Adipose tissue (tissue), 3 donors: ENCODE results near the gene STAB1. TPM values are rescaled to one million over a fixed set of nuclear protein-coding genes. Genes with fewer than 3 reads are reported as not detected.

Experiments
- H3K27ac ChIP-seq: one replicate; pipeline ENCODE4 v1.5.1; 2013; ENCODE audit warnings: low read depth, low read length
- WGBS, 3 donors: extraction: QIAGEN DNeasy Blood & Tissue Kit; methylation state at CpG; one replicate each; pipeline ENCODE4 v1.1.7; 2013; 5-methylcytosine and 5-hydroxymethylcytosine counted together
- polyA plus RNA-seq, 3 donors: library from polyadenylated mRNA; stranded (reverse); fragments of 200-250 nt; gene quantifications; one replicate each; pipeline ENCODE4 v1.2.3, GENCODE V29; 2013
- donor health status: healthy with polysubstance abuse.
- donor health status: Bipolar disorder and iron deficiency.
- donor health status: healthy.

STAB1 gene
- polyA plus RNA-seq, 3 donors = 22.6 to 199 (median 166) TPM

- H3K27ac ChIP-seq = no peak overlapping the region
- WGBS, 3 donors = 81 to 88% (median 84%) methylated on average over 27 of the region's 27 CpGs
Measured at GRCh38 chr3:52480768-52481715, 14.1 kb upstream of the STAB1 start.

GRCh38 chr3:52481819-52482521 lies 13.2 kb upstream of the STAB1 start:
- H3K27ac ChIP-seq = no peak overlapping the region

GRCh38 chr3:52483081-52483480 lies 12.1 kb upstream of the STAB1 start:
- WGBS, 3 donors = 87 to 89% (median 89%) methylated on average over 14 of the region's 14 CpGs
- no peak overlapping the region for H3K27ac ChIP-seq

More at GRCh38 chr3:52481819-52482521, 13.2 kb upstream of the STAB1 start:
- 86 to 91% (median 90%) methylated on average over 23 of the region's 23 CpGs for WGBS, 3 donors

GRCh38 chr3:52483577-52484381 lies 11.4 kb upstream of the STAB1 start:
- WGBS, 3 donors = 82 to 83% (median 83%) methylated on average over 13 of the region's 13 CpGs
- H3K27ac ChIP-seq = no peak overlapping the region

- 76 to 87% (median 80%) methylated on average over 10 of the region's 10 CpGs for WGBS, 3 donors
- H3K27ac ChIP-seq = no peak overlapping the region
Measured at GRCh38 chr3:52484680-52485461, 10.3 kb upstream of the STAB1 start.

- 88 to 92% (median 92%) methylated on average over 27 to 31 of the region's 31 CpGs for WGBS, 3 donors
- no peak overlapping the region for H3K27ac ChIP-seq
Measured at GRCh38 chr3:52487050-52487787, 7.9 kb upstream of the STAB1 start.

- 96% methylated on average over 59 of the region's 59 CpGs for WGBS, 3 donors
- H3K27ac ChIP-seq = no peak overlapping the region
Measured at GRCh38 chr3:52487788-52488691, 7.1 kb upstream of the STAB1 start.

- 89 to 96% (median 94%) methylated on average over 3 of the region's 3 CpGs for WGBS, 3 donors
- no peak overlapping the region for H3K27ac ChIP-seq
Measured at GRCh38 chr3:52488746-52489145, 6.4 kb upstream of the STAB1 start.

- 93 to 97% (median 93%) methylated on average over 18 of the region's 18 CpGs for WGBS, 3 donors
- no peak overlapping the region for H3K27ac ChIP-seq
Measured at GRCh38 chr3:52489453-52489852, 5.7 kb upstream of the STAB1 start.

GRCh38 chr3:52490035-52490938 lies 4.9 kb upstream of the STAB1 start:
- H3K27ac ChIP-seq = no peak overlapping the region
- 65 to 89% (median 69%) methylated on average over 21 to 22 of the region's 22 CpGs for WGBS, 3 donors

GRCh38 chr3:52490939-52491526 lies 4.1 kb upstream of the STAB1 start:
- H3K27ac ChIP-seq = no peak overlapping the region
- WGBS, 3 donors = 55 to 85% (median 60%) methylated on average over 23 of the region's 23 CpGs

- 92 to 95% (median 94%) methylated on average over 21 of the region's 21 CpGs for WGBS, 3 donors
- H3K27ac ChIP-seq = no peak overlapping the region
Measured at GRCh38 chr3:52492059-52492458, 3.1 kb upstream of the STAB1 start.

- WGBS, 3 donors = 92 to 95% (median 93%) methylated on average over 7 of the region's 7 CpGs
- H3K27ac ChIP-seq = no peak overlapping the region
Measured at GRCh38 chr3:52493232-52494017, 1.7 kb upstream of the STAB1 start.

- no peak overlapping the region for H3K27ac ChIP-seq
- 69 to 78% (median 76%) methylated on average over 7 of the region's 7 CpGs for WGBS, 3 donors
Measured at GRCh38 chr3:52494445-52494844, 693 bp upstream of the STAB1 start.
